ENCODE data around the gene HERC2.
"Not testable (repeated sequence)": the region's sequence is repeated elsewhere in the genome, so short reads cannot be mapped to it uniquely, and the experiment has no call there.

HERC2 gene

GRCh38 chr15:28124841-28125240, 197.1 kb downstream of the HERC2 start:
- H3K36me3 ChIP-seq (ENCODE audit: insufficient read depth), result no peaks in the 10 kb centered on the region
- no peaks in the 10 kb centered on the region for H3K27me3 ChIP-seq (ENCODE audit: insufficient read depth, low read depth)
- no peak overlapping the region for H3K9ac ChIP-seq
- no peaks in the 10 kb centered on the region for H4K20me1 ChIP-seq (ENCODE audit: insufficient read depth)
- H3K27ac ChIP-seq, result no peak overlapping the region
- no peak for TF ChIP-seq CTCF (conservative IDR thresholded peaks at IDR 0.05; ENCODE audit: low read depth, low read length)
- H3K4me3 ChIP-seq (IDR thresholded peaks at IDR 0.05; ENCODE audit: insufficient read depth, low read depth, low read length), result no peak overlapping the region
- H2AFZ ChIP-seq (ENCODE audit: low read depth), result no peak overlapping the region
- no peak overlapping the region for H3K4me2 ChIP-seq
- H3K4me1 ChIP-seq (ENCODE audit: low read depth, poor library complexity, severe bottlenecking), result no peaks in the 10 kb centered on the region
- H3K79me2 ChIP-seq (ENCODE audit: insufficient read depth, low read depth), result no peaks in the 10 kb centered on the region

DNA sequence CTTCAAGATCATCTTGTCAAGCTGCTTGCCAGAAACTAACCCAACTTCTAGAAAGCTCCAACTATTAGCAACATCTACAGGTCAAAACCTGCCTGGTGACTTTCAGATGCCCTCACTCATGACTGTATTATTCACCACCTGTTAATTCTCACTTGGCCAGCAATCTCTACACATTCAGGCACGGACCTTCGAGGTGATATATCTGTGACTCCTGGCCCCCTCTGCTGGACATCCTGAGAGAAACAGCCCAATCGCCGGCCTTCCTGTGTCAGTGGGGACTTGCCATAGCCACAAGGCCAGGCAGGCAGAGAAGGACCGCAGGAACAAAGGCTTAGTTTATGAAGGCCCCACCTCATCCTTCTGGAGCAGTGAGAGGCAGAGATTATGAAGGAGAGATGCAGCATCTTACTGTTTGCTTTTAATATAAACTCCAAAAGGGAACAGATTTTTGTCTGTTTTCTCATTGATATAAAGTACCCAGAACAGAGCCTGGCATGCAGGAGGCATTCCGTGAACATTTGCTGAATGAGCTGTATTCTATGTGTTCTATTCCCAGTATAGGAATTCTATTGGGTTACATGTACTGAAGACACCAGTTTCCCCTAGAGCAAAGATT, 198.5 kb downstream of the HERC2 start:
- H3K4me1 ChIP-seq (ENCODE audit: low read depth, poor library complexity, severe bottlenecking), result no peaks in the 10 kb centered on the region
- no peak overlapping the region for H3K4me3 ChIP-seq (IDR thresholded peaks at IDR 0.05; ENCODE audit: insufficient read depth, low read depth, low read length)
- H4K20me1 ChIP-seq (ENCODE audit: insufficient read depth), result no peaks in the 10 kb centered on the region
- TF ChIP-seq CTCF (conservative IDR thresholded peaks at IDR 0.05; ENCODE audit: low read depth, low read length), result peak; percentile 80
- no peaks in the 10 kb centered on the region for H3K79me2 ChIP-seq (ENCODE audit: insufficient read depth, low read depth)
- no peaks in the 10 kb centered on the region for H3K27me3 ChIP-seq (ENCODE audit: insufficient read depth, low read depth)
- no peak overlapping the region for H3K4me2 ChIP-seq
- H2AFZ ChIP-seq (ENCODE audit: low read depth), result no peak overlapping the region
- no peak overlapping the region for H3K27ac ChIP-seq
- H3K9ac ChIP-seq, result no peak overlapping the region
- H3K36me3 ChIP-seq (ENCODE audit: insufficient read depth), result no peaks in the 10 kb centered on the region

GRCh38 chr15:28122038-28122949, 199.7 kb downstream of the HERC2 start:
- no peak for TF ChIP-seq CTCF (conservative IDR thresholded peaks at IDR 0.05; ENCODE audit: low read depth, low read length)
- Histone ChIP-seq H3K79me2 (ENCODE audit: insufficient read depth, low read depth) (no peaks in the 10 kb centered on the region), H3K4me1 (ENCODE audit: low read depth, poor library complexity, severe bottlenecking) (no peaks in the 10 kb centered on the region), H3K27me3 (ENCODE audit: insufficient read depth, low read depth) (no peaks in the 10 kb centered on the region), H3K4me3 (IDR thresholded peaks at IDR 0.05; ENCODE audit: insufficient read depth, low read depth, low read length) (no peak overlapping the region), H4K20me1 (ENCODE audit: insufficient read depth) (no peaks in the 10 kb centered on the region), H2AFZ (ENCODE audit: low read depth) (no peak overlapping the region), H3K9ac (no peak overlapping the region), H3K36me3 (ENCODE audit: insufficient read depth) (no peaks in the 10 kb centered on the region), H3K27ac (no peak overlapping the region), H3K4me2 (no peak overlapping the region)

GRCh38 chr15:28121577-28121976, 200.4 kb downstream of the HERC2 start:
- H3K36me3 ChIP-seq (ENCODE audit: insufficient read depth); H3K4me1 ChIP-seq (ENCODE audit: low read depth, poor library complexity, severe bottlenecking): not testable (repeated sequence)

GRCh38 chr15:28120359-28120640, 201.7 kb downstream of the HERC2 start:
- no peak overlapping the region for H3K4me2 ChIP-seq
- H4K20me1 ChIP-seq (ENCODE audit: insufficient read depth), result no peaks in the 10 kb centered on the region
- H3K36me3 ChIP-seq (ENCODE audit: insufficient read depth), result no peaks in the 10 kb centered on the region
- H3K9ac ChIP-seq, result no peak overlapping the region
- H3K79me2 ChIP-seq (ENCODE audit: insufficient read depth, low read depth), result no peaks in the 10 kb centered on the region
- no peak for TF ChIP-seq CTCF (conservative IDR thresholded peaks at IDR 0.05; ENCODE audit: low read depth, low read length)
- no peak overlapping the region for H2AFZ ChIP-seq (ENCODE audit: low read depth)
- H3K4me1 ChIP-seq (ENCODE audit: low read depth, poor library complexity, severe bottlenecking), result no peaks in the 10 kb centered on the region
- H3K4me3 ChIP-seq (IDR thresholded peaks at IDR 0.05; ENCODE audit: insufficient read depth, low read depth, low read length), result no peak overlapping the region
- H3K27me3 ChIP-seq (ENCODE audit: insufficient read depth, low read depth), result no peaks in the 10 kb centered on the region
- no peak overlapping the region for H3K27ac ChIP-seq

More at GRCh38 chr15:28121577-28121976, 200.4 kb downstream of the HERC2 start:
- H3K79me2 ChIP-seq (ENCODE audit: insufficient read depth, low read depth); H3K27ac ChIP-seq; H3K9ac ChIP-seq; H3K4me2 ChIP-seq; H3K4me3 ChIP-seq (IDR thresholded peaks at IDR 0.05; ENCODE audit: insufficient read depth, low read depth, low read length); H3K27me3 ChIP-seq (ENCODE audit: insufficient read depth, low read depth); H2AFZ ChIP-seq (ENCODE audit: low read depth); H4K20me1 ChIP-seq (ENCODE audit: insufficient read depth): not testable (repeated sequence)

Data from KMS-11 (cell line).